GM12878 (cell line): ENCODE measurements around the gene TMEM272. TPM values are rescaled to one million over a fixed set of nuclear protein-coding genes. Genes with fewer than 3 reads are reported as not detected.

ENCODE experiments used
- BCL11A ChIP-seq: IDR thresholded peaks from 2 replicates; pipeline ENCODE4 v1.6.1; 2011; ENCODE audit warnings: low read depth, low read length
- BRCA1 ChIP-seq: IDR thresholded peaks from 2 replicates; pipeline ENCODE4 v1.6.1; 2011; ENCODE audit warnings: low read depth, low read length, improper control_type of control experiment
- IKZF2 ChIP-seq, 2 experiments: fragments of 450-650 bp; IDR thresholded peaks; 2 replicates each; pipeline ENCODE4 v1.6.1; 2017; ENCODE audit warnings: mild to moderate bottlenecking in 2 of 2, moderate library complexity in 2 of 2
- IRF4 ChIP-seq: IDR thresholded peaks from 2 replicates; pipeline ENCODE4 v1.6.1; 2011; ENCODE audit warnings: low read depth, low read length
- MLLT1 ChIP-seq: fragments of 450-650 bp; IDR thresholded peaks from 2 replicates; pipeline ENCODE4 v1.6.1; 2016; ENCODE audit warnings: mild to moderate bottlenecking
- MXI1 ChIP-seq: fragments of 150-350 bp; IDR thresholded peaks from 2 replicates; pipeline ENCODE4 v1.6.1; 2011; ENCODE audit warnings: low read depth, mild to moderate bottlenecking, inconsistent platforms, low read length, improper control_type of control experiment
- MYB ChIP-seq: fragments of 150-350 bp; IDR thresholded peaks from 2 replicates; pipeline ENCODE4 v1.6.1; 2014; ENCODE audit warnings: mild to moderate bottlenecking, low read depth, low read length, borderline replicate concordance
- NFIC ChIP-seq: IDR thresholded peaks from 2 replicates; pipeline ENCODE4 v1.6.1; 2012; ENCODE audit warnings: low read depth, mild to moderate bottlenecking, inconsistent platforms, low read length, moderate library complexity
- NFYB ChIP-seq: IDR thresholded peaks from 2 replicates; pipeline ENCODE4 v1.6.1; 2011; ENCODE audit warnings: low read depth, mild to moderate bottlenecking, low read length, improper control_type of control experiment, moderate library complexity; ENCODE audit not compliant: insufficient read depth
- SMC3 ChIP-seq: IDR thresholded peaks from 2 replicates; pipeline ENCODE4 v1.6.1; 2011; ENCODE audit warnings: low read length, improper control_type of control experiment, borderline replicate concordance
- SREBF1 ChIP-seq: IDR thresholded peaks from 2 replicates; pipeline ENCODE4 v1.6.1; 2012; ENCODE audit warnings: mild to moderate bottlenecking, low read length
- TAF1 ChIP-seq: IDR thresholded peaks from 2 replicates; pipeline ENCODE4 v1.6.1; 2011; ENCODE audit warnings: mild to moderate bottlenecking, low read depth, low read length, borderline replicate concordance
- ZNF274 ChIP-seq: IDR thresholded peaks from one replicate; pipeline ENCODE4 v1.8.0; 2011; ENCODE audit not compliant: insufficient read length, insufficient read depth
- polyA plus RNA-seq, 11 experiments: library from polyadenylated mRNA; depleted of rRNA in 4 of 11; unstranded in 6 of 11; stranded (reverse) in 5 of 11; fragments of >200 nt; fragmentation: Nextera tagmentation in 4 of 11; fragmentation: Illumina TruSeq in 1 of 11; extraction: Ambion mirVana in 4 of 11; extraction: Trizol in 1 of 11; gene quantifications; 1 replicate in 1 of 11; 2 replicates in 10 of 11; pipeline versions ENCODE4 v1.2.1 to v1.2.3, GENCODE V29; 2011 to 2016; ENCODE audit warnings: inconsistent platforms in 2 of 11, missing spikeins in 2 of 11, low read depth in 1 of 11
- total RNA-seq, 4 experiments: library from RNA; depleted of rRNA in 3 of 4; stranded (reverse); fragments of >200 nt in 3 of 4; fragmentation: Illumina TruSeq in 1 of 4; extraction: Trizol in 1 of 4; gene quantifications; 2 replicates each; pipeline versions ENCODE4 v1.2.1 to v1.2.3, GENCODE V29; 2013 to 2021
- TF ChIP-seq, protein P1 (sequence below): fragments of 450-650 bp; IDR thresholded peaks from 2 replicates; pipeline ENCODE4 v1.6.1; 2017; ENCODE audit warnings: low read depth, mild to moderate bottlenecking, moderate library complexity
- TF ChIP-seq, protein P2 (sequence below): IDR thresholded peaks from 2 replicates; pipeline ENCODE4 v1.6.1; 2012; ENCODE audit warnings: low read length, inconsistent platforms
- TF ChIP-seq, protein P3 (sequence below): fragments of 450-650 bp; IDR thresholded peaks from 2 replicates; pipeline ENCODE4 v1.6.1; 2017; ENCODE audit warnings: mild to moderate bottlenecking, moderate library complexity

Gene TMEM272
- total and polyA plus RNA-seq, 10 of the 15 experiments (the other 5 are each of a cell fraction or from before 2014, with no cell fraction given), result 0.01 to 0.04 TPM; not detected in 8

DNA sequence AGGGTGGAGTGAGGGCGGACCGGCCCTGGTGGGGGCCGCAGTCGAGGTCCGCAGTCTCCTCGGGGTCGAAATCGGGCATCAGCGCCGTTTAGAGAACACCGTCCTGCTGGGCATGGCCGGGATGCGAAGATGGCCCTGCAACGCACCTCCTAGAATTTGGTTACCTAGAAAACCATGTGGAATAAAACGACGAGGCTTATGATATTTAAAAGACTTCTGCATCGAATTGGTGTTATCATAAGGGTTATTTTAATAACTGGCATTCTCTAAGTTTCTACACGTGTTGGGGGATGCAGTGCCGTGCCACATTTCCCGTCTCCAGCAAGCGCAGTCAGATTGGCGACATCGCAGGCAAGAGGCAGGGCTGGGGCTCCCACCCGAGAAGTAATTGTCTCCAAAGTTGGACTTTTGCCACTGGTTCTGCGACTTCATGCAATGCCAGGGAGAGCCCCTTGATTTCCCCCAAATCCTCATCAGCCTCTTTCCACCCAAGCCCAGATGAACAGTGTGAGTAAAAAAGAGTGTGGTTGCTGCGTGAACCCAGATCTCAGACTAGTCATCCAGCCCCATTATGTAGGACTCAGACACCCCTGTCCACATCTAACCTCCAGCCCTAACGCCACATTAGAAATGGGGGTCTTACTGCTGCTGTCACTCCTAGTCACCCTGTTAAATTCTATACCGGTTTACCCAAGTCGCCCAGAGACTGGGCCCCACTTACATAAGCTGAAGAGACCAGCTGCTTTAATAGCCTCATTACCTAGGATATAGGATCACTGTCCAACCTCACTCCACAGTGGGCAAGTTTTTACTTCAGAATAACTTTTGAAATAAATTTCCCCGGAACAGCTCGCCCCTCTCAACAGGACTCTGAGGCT lies 40.4 kb downstream of the TMEM272 start (continued):
- peak; percentile 41; the same call in 1 of the 2 replicates for TF ChIP-seq MLLT1
- no peak for TF ChIP-seq NFIC
- no peak for TF ChIP-seq MXI1
- 0 out of 2 replicates have a peak, but pooled peaks have one; percentile 12 for TF ChIP-seq TAF1
- no peak for TF ChIP-seq IKZF2 (IDR thresholded peaks at IDR 0.05)
- no peak for TF ChIP-seq ZNF274
- no peak for TF ChIP-seq BCL11A
- no peak for TF ChIP-seq SMC3
- TF ChIP-seq IRF4, result no peak
- no peak for TF ChIP-seq NFYB
- no peak for TF ChIP-seq BRCA1
- TF ChIP-seq, protein P1, sequence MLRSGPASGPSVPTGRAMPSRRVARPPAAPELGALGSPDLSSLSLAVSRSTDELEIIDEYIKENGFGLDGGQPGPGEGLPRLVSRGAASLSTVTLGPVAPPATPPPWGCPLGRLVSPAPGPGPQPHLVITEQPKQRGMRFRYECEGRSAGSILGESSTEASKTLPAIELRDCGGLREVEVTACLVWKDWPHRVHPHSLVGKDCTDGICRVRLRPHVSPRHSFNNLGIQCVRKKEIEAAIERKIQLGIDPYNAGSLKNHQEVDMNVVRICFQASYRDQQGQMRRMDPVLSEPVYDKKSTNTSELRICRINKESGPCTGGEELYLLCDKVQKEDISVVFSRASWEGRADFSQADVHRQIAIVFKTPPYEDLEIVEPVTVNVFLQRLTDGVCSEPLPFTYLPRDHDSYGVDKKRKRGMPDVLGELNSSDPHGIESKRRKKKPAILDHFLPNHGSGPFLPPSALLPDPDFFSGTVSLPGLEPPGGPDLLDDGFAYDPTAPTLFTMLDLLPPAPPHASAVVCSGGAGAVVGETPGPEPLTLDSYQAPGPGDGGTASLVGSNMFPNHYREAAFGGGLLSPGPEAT, result 0 out of 2 replicates have a peak, but pooled peaks have one; percentile 18
- TF ChIP-seq MYB, result no peak
- no peak for TF ChIP-seq SREBF1
- TF ChIP-seq, protein P2, sequence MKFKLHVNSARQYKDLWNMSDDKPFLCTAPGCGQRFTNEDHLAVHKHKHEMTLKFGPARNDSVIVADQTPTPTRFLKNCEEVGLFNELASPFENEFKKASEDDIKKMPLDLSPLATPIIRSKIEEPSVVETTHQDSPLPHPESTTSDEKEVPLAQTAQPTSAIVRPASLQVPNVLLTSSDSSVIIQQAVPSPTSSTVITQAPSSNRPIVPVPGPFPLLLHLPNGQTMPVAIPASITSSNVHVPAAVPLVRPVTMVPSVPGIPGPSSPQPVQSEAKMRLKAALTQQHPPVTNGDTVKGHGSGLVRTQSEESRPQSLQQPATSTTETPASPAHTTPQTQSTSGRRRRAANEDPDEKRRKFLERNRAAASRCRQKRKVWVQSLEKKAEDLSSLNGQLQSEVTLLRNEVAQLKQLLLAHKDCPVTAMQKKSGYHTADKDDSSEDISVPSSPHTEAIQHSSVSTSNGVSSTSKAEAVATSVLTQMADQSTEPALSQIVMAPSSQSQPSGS, result peak; percentile 41; the same call in 1 of the 2 replicates
- TF ChIP-seq, protein P3, sequence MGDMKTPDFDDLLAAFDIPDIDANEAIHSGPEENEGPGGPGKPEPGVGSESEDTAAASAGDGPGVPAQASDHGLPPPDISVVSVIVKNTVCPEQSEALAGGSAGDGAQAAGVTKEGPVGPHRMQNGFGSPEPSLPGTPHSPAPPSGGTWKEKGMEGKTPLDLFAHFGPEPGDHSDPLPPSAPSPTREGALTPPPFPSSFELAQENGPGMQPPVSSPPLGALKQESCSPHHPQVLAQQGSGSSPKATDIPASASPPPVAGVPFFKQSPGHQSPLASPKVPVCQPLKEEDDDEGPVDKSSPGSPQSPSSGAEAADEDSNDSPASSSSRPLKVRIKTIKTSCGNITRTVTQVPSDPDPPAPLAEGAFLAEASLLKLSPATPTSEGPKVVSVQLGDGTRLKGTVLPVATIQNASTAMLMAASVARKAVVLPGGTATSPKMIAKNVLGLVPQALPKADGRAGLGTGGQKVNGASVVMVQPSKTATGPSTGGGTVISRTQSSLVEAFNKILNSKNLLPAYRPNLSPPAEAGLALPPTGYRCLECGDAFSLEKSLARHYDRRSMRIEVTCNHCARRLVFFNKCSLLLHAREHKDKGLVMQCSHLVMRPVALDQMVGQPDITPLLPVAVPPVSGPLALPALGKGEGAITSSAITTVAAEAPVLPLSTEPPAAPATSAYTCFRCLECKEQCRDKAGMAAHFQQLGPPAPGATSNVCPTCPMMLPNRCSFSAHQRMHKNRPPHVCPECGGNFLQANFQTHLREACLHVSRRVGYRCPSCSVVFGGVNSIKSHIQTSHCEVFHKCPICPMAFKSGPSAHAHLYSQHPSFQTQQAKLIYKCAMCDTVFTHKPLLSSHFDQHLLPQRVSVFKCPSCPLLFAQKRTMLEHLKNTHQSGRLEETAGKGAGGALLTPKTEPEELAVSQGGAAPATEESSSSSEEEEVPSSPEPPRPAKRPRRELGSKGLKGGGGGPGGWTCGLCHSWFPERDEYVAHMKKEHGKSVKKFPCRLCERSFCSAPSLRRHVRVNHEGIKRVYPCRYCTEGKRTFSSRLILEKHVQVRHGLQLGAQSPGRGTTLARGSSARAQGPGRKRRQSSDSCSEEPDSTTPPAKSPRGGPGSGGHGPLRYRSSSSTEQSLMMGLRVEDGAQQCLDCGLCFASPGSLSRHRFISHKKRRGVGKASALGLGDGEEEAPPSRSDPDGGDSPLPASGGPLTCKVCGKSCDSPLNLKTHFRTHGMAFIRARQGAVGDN, result no peak
